Tibial nerve (tissue), 4 donors: ENCODE data around the gene C1orf115. TPM values are rescaled to one million over a fixed set of nuclear protein-coding genes. Genes with fewer than 3 reads are reported as not detected.
"Not testable (repeated sequence)": the region's sequence is repeated elsewhere in the genome, so short reads cannot be mapped to it uniquely, and the experiment has no call there.

Source experiments
- DNase-seq, 2 donors: peaks; one replicate each; pipeline ENCODE4 v3.0.0-alpha.2; 2019; ENCODE audit warnings: low spot score in 2 of 2
- H3K27ac ChIP-seq, 4 donors: fragments of 200-600 bp; sonication (generic) in 3 of 4; one replicate each; pipeline ENCODE4 v1.5.1; 2017 to 2019; ENCODE audit warnings: mild to moderate bottlenecking in 1 of 4
- H3K27me3 ChIP-seq, 2 donors: fragments of 200-600 bp; sonication (generic) in 1 of 2; one replicate each; pipeline versions ENCODE4 v1.5.1 to v1.6.0; 2017 to 2019
- H3K36me3 ChIP-seq, 3 donors: fragments of 200-600 bp; sonication (generic); one replicate each; pipeline ENCODE4 v1.5.1; 2018 to 2019
- H3K4me1 ChIP-seq, 4 donors: fragments of 200-600 bp; sonication (generic) in 3 of 4; one replicate each; pipeline ENCODE4 v1.5.1; 2017 to 2019
- H3K4me3 ChIP-seq, 4 donors: fragments of 200-600 bp; sonication (generic) in 3 of 4; one replicate each; pipeline ENCODE4 v1.5.1; 2017 to 2019; ENCODE audit warnings: mild to moderate bottlenecking in 1 of 4, moderate library complexity in 1 of 4
- H3K9me3 ChIP-seq, 4 donors: fragments of 200-600 bp; sonication (generic) in 3 of 4; one replicate each; pipeline ENCODE4 v1.5.1; 2017 to 2019
- EP300 ChIP-seq, 2 donors: sonication (generic); formaldehyde crosslinking; IDR thresholded peaks; one replicate each; pipeline ENCODE4 v1.6.1; 2017; ENCODE audit warnings: antibody characterized with exemption in 2 of 2, mild to moderate bottlenecking in 1 of 2
- POLR2A ChIP-seq, 2 donors: fragments of 450-650 bp; IDR thresholded peaks; one replicate each; pipeline ENCODE4 v1.6.1; 2017; ENCODE audit warnings: antibody characterized with exemption in 2 of 2, mild to moderate bottlenecking in 2 of 2, moderate library complexity in 2 of 2
- WGBS, 2 donors: methylation state at CpG; one replicate each; pipeline ENCODE4 v1.1.5; 2018; 5-methylcytosine and 5-hydroxymethylcytosine counted together
- total RNA-seq, 4 donors: library from RNA; depleted of rRNA; stranded (reverse); fragments of >200 nt; gene quantifications; one replicate each; pipeline ENCODE4 v1.1.0, GENCODE V29; 2016
- TF ChIP-seq, protein P1 (sequence below), 5 experiments: fragments of 200-600 bp in 3 of 5; fragments of 450-650 bp in 2 of 5; sonication (generic) in 3 of 5; IDR thresholded peaks; one replicate each; pipeline ENCODE4 v1.5.1; 2016 to 2019; ENCODE audit warnings: antibody characterized with exemption in 5 of 5, mild to moderate bottlenecking in 3 of 5, moderate library complexity in 2 of 5

The C1orf115 gene
- total RNA-seq, 4 donors from 2014 or later = 21.2 to 34.3 (median 28.8) TPM

DNA sequence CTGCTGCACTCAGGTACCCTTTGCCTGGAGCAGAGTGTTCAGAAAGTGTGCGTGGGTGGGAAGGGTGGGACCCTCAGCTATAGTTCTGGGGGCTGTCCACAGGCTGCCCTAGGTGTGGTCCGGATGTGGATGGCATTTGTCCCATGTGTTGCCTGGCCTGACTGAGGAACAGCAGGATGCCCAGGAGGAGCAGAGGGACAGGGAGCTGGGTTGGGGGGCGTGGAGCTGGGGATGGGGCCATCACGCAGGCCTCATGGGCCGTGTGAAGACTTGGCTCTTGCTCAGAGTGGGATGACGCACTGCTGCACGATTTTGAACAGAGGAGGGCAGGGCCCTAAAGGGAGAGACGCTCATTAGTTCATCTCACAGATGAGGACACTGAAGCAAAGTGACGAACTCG lies 17.0 kb downstream of the C1orf115 start:
- Histone ChIP-seq H3K27me3 (no peaks in the 10 kb centered on the region), H3K36me3 (no peaks in the 10 kb centered on the region), H3K27ac (no peak overlapping the region), H3K9me3 (no peaks in the 10 kb centered on the region), H3K4me1 (no peaks in the 10 kb centered on the region), H3K4me3 (no peak overlapping the region)
- WGBS, 2 donors = 86 to 90% methylated on average over 10 of the region's 10 CpGs
- TF ChIP-seq POLR2A (IDR thresholded peaks at IDR 0.05) = no peak
- TF ChIP-seq, protein P1, sequence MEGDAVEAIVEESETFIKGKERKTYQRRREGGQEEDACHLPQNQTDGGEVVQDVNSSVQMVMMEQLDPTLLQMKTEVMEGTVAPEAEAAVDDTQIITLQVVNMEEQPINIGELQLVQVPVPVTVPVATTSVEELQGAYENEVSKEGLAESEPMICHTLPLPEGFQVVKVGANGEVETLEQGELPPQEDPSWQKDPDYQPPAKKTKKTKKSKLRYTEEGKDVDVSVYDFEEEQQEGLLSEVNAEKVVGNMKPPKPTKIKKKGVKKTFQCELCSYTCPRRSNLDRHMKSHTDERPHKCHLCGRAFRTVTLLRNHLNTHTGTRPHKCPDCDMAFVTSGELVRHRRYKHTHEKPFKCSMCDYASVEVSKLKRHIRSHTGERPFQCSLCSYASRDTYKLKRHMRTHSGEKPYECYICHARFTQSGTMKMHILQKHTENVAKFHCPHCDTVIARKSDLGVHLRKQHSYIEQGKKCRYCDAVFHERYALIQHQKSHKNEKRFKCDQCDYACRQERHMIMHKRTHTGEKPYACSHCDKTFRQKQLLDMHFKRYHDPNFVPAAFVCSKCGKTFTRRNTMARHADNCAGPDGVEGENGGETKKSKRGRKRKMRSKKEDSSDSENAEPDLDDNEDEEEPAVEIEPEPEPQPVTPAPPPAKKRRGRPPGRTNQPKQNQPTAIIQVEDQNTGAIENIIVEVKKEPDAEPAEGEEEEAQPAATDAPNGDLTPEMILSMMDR (IDR thresholded peaks at IDR 0.05) = no peak
- TF ChIP-seq EP300 (IDR thresholded peaks at IDR 0.05) = no peak
- no peak for DNase-seq

GRCh38 chr1:220708244-220708643 lies 18.1 kb downstream of the C1orf115 start:
- H3K4me1 ChIP-seq = no peaks in the 10 kb centered on the region
- H3K27ac ChIP-seq = no peak overlapping the region
- no peaks in the 10 kb centered on the region for H3K36me3 ChIP-seq
- H3K27me3 ChIP-seq = no peaks in the 10 kb centered on the region
- H3K4me3 ChIP-seq = no peak overlapping the region
- WGBS, 2 donors = 86 to 91% methylated on average over 4 of the region's 4 CpGs
- no peak for DNase-seq
- no peaks in the 10 kb centered on the region for H3K9me3 ChIP-seq
- TF ChIP-seq, protein P1 (IDR thresholded peaks at IDR 0.05) = no peak
- no peak for TF ChIP-seq POLR2A (IDR thresholded peaks at IDR 0.05)

GRCh38 chr1:220708936-220709801 lies 19.0 kb downstream of the C1orf115 start:
- 68 to 73% methylated on average over 9 of the region's 9 CpGs for WGBS, 2 donors
- DNase-seq = no peak

DNA sequence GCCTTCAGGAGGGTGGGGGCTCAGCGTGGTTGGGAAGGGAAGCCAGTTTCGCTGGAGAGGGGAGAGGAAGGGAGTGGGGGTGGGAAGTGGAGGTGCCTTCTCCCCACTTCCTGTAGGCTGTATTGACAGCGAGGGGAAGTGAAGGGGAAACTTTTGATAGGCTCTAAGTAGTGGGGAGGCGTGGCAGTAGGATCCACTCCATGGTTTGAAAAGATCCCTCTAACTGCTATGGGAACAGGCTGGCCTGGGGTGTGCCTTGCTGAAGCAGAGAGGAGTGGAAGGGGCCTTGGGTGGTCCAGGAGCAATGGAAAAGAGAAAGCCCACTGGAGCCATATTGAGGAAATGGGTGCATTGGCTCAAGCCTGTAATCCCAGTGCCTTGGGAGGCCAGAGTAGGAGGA lies 20.2 kb downstream of the C1orf115 start:
- no peak for TF ChIP-seq POLR2A (IDR thresholded peaks at IDR 0.05)
- no peak for TF ChIP-seq EP300 (IDR thresholded peaks at IDR 0.05)
- TF ChIP-seq, protein P1 (IDR thresholded peaks at IDR 0.05) = no peak
- no peaks in the 10 kb centered on the region for H3K27me3 ChIP-seq
- peaks cover 0 to 4% (median 0%) of the 10 kb centered on the region in 4 donors for H3K9me3 ChIP-seq
- no peak for DNase-seq
- H3K4me3 ChIP-seq = no peak overlapping the region
- no peak overlapping the region for H3K27ac ChIP-seq
- WGBS, 2 donors = 70% methylated on average over 4 of the region's 4 CpGs
- no peaks in the 10 kb centered on the region for H3K36me3 ChIP-seq
- H3K4me1 ChIP-seq = no peaks in the 10 kb centered on the region

More at GRCh38 chr1:220708936-220709801, 19.0 kb downstream of the C1orf115 start:
- TF ChIP-seq, protein P1 (IDR thresholded peaks at IDR 0.05) = no peak
- TF ChIP-seq POLR2A (IDR thresholded peaks at IDR 0.05) (no peak), EP300 (IDR thresholded peaks at IDR 0.05) (no peak)
- Histone ChIP-seq H3K27ac (no peak overlapping the region), H3K36me3 (no peaks in the 10 kb centered on the region), H3K4me1 (no peaks in the 10 kb centered on the region), H3K4me3 (no peak overlapping the region), H3K27me3 (no peaks in the 10 kb centered on the region), H3K9me3 (no peaks in the 10 kb centered on the region)

GRCh38 chr1:220711056-220711809 lies 21.1 kb downstream of the C1orf115 start:
- TF ChIP-seq EP300 (IDR thresholded peaks at IDR 0.05) (no peak), POLR2A (IDR thresholded peaks at IDR 0.05) (no peak)
- TF ChIP-seq, protein P1 (IDR thresholded peaks at IDR 0.05) = no peak
- no peak for DNase-seq
- Histone ChIP-seq H3K4me3 (no peak overlapping the region), H3K4me1 (no peaks in the 10 kb centered on the region), H3K27me3 (no peaks in the 10 kb centered on the region), H3K9me3 (peaks cover 0 to 8% (median 0%) of the 10 kb centered on the region in 4 donors), H3K36me3 (no peaks in the 10 kb centered on the region), H3K27ac (no peak overlapping the region)
- WGBS, 2 donors = 68 to 75% methylated on average over 9 of the region's 9 CpGs

DNA sequence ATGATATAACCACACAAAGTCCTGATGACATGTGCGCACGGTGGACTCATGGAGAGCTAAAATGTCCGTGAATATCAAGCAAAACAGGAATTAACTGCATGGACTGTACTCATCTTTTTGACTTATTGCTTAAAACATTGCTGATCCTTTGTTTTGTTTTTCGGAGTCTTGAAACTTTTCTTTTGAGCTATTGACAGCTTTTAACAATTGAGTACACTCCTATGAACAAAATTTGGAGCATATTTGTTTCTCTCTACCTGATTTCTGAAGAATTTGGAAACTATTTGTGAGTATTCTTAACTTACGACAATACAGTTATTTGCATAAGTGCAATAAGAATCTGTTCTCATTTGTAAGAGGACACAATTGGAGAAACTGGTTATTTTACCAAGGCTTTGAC lies 25.8 kb downstream of the C1orf115 start:
- WGBS, 2 donors = 90 to 94% methylated on average over 5 of the region's 5 CpGs
- H3K36me3 ChIP-seq, H3K27me3 ChIP-seq, H3K4me3 ChIP-seq, H3K9me3 ChIP-seq, H3K4me1 ChIP-seq, DNase-seq, H3K27ac ChIP-seq: not testable (repeated sequence)
